GM18907 (cell line): ENCODE results near the gene CLSTN1.
"Not testable (repeated sequence)": the region's sequence is repeated elsewhere in the genome, so short reads cannot be mapped to it uniquely, and the experiment has no call there.

Experiments used
- ATAC-seq: cut with Tn5 transposase; IDR thresholded peaks from one replicate; pipeline ENCODE4 v1.9.1; 2021; ENCODE audit warnings: mild to moderate bottlenecking, moderate library complexity; ENCODE audit not compliant: unreplicated experiment

The CLSTN1 gene

GRCh38 chr1:9766759-9767442 is 56.9 kb downstream of the CLSTN1 start:
- no peak for ATAC-seq

- no peak for ATAC-seq
These were observed 59.2 kb downstream of the CLSTN1 start for GRCh38 chr1:9764550-9764949.

GRCh38 chr1:9763914-9764313 is 59.9 kb downstream of the CLSTN1 start:
- ATAC-seq: no peak

GRCh38 chr1:9762446-9762845 is 61.3 kb downstream of the CLSTN1 start:
- not testable (repeated sequence) for ATAC-seq

GRCh38 chr1:9761855-9762254 is 61.9 kb downstream of the CLSTN1 start:
- ATAC-seq: no peak

GRCh38 chr1:9760824-9761223 is 62.9 kb downstream of the CLSTN1 start:
- no peak for ATAC-seq

GRCh38 chr1:9759939-9760338 is 63.8 kb downstream of the CLSTN1 start:
- no peak for ATAC-seq

GRCh38 chr1:9758559-9759121 is 65.1 kb downstream of the CLSTN1 start:
- no peak for ATAC-seq

GRCh38 chr1:9755441-9755995 is 68.2 kb downstream of the CLSTN1 start:
- ATAC-seq: no peak

- no peak for ATAC-seq
These were observed 70.6 kb downstream of the CLSTN1 start for GRCh38 chr1:9753121-9753531.

- ATAC-seq: no peak
These were observed 71.8 kb downstream of the CLSTN1 start for GRCh38 chr1:9751971-9752370.

GRCh38 chr1:9749361-9749760 is 74.4 kb downstream of the CLSTN1 start:
- no peak for ATAC-seq

- ATAC-seq: not testable (repeated sequence)
These were observed 75.4 kb downstream of the CLSTN1 start for GRCh38 chr1:9748391-9748790.

GRCh38 chr1:9746651-9747050 is 77.1 kb downstream of the CLSTN1 start:
- ATAC-seq: no peak

- ATAC-seq: no peak
These were observed 77.6 kb downstream of the CLSTN1 start for GRCh38 chr1:9746211-9746610.

GRCh38 chr1:9744106-9744799 is 79.5 kb downstream of the CLSTN1 start:
- no peak for ATAC-seq

- ATAC-seq: no peak
These were observed 86.1 kb downstream of the CLSTN1 start for GRCh38 chr1:9737671-9738070.

- ATAC-seq: no peak
These were observed 86.7 kb downstream of the CLSTN1 start for GRCh38 chr1:9737057-9737456.

GRCh38 chr1:9736241-9736640 is 87.5 kb downstream of the CLSTN1 start:
- ATAC-seq: no peak

GRCh38 chr1:9735800-9736199 is 88.0 kb downstream of the CLSTN1 start:
- no peak for ATAC-seq

- ATAC-seq: no peak
These were observed 90.5 kb downstream of the CLSTN1 start for GRCh38 chr1:9733160-9733789.
